Measurements from ENCODE around the gene C6orf15. TPM values are rescaled to one million over a fixed set of nuclear protein-coding genes. Genes with fewer than 3 reads are reported as not detected.

C6orf15 gene
- polyA plus RNA-seq, 2 of the 4 experiments (the other 2 are of a cell fraction) = not detected

DNA sequence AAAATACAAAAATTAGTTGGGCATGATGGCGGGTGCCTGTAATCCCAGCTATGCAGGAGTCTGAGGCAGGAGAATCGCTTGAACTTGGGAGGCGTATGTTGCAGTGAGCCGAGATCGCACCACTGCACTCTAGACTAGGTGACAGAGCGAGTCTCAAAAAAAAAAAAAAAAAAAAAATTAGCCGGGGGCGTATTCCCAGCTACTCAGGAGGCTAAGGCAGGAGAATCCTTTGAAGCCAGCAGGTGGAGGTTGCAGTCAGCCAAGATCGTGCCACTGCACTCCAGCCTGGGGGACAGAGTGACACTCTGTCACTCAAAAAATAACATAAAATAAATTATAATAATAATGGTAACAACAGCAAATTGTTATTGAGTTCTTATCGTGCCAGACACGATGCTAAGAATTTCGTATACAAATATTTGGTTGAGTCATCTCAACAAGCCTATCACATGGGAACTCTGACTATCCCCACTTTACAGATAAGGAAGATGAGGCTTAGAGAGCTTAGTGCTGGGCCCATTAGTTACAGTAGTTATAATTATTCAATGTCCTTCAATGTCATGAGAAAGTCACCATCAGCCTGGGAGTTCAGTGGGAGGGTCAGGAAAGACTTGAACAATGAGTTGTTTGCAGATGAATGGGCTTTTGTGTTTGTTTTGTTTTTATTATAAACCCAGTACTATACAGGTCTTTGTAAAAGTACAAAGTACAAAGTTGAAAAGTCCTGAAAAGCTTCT lies 19.4 kb downstream of the C6orf15 start:
- peak overlapping the region; percentile 26; the same call in 2 of the 3 replicates for H3K4me2 ChIP-seq
- TF ChIP-seq FOSL2 (IDR thresholded peaks at IDR 0.05) = no peak
- TF ChIP-seq FOSL2 (CRISPR knock-in tag; IDR thresholded peaks at IDR 0.05) = peak; percentile 56; the same call in 1 of the 2 replicates
- no peak for TF ChIP-seq TP53 (CRISPR knock-in tag; IDR thresholded peaks at IDR 0.05)
- no peak overlapping the region for H3K27ac ChIP-seq
- ChIA-PET POLR2A (no interaction called here), CTCF (interaction anchor here (0.8 to 3.8 kb wide), 10 partner anchors 11 to 552 kb away, joined by 3 to 19 read pairs (median 4); partner anchors contain the start of genes C6orf15 and PSORS1C1)
- H3K4me1 ChIP-seq = peaks cover 16% of the 10 kb centered on the region
- WGBS (ENCODE audit: missing lambda C conversion rate) = 61% methylated on average over 11 of the region's 12 CpGs
- no peaks in the 10 kb centered on the region for H3K9me3 ChIP-seq
- H3K4me3 ChIP-seq = no peak overlapping the region
- FAIRE-seq (no peak), DNase-seq (ENCODE audit: low read depth in 1 of 2, low spot score in 1 of 2) (no peak), ATAC-seq (no peak)

DNA sequence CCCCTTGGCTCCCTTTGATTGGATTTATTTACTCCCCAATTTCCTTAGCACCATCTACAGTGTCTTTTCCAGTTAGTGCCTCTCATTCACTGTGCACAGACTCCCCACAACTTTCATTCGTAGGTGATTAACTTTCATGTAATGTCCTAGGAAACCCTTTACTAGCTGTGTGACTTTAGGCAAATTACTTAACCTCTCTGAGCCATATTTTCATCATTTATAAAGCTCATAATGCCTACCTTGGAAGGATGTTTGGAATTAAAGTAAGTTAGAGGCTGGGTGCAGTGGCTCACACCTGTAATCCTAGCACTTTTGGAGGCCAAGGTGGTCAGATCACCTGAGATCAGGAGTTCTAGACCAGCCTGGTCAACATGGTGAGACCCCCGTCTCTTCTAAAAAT lies 20.1 kb downstream of the C6orf15 start:
- ATAC-seq = no peak
- no peak overlapping the region for H3K27ac ChIP-seq
- no peak for TF ChIP-seq CBX2 (IDR thresholded peaks at IDR 0.05; ENCODE audit: borderline replicate concordance, low read depth)
- no peak for TF ChIP-seq HOXB5 (CRISPR knock-in tag; IDR thresholded peaks at IDR 0.05)
- TF ChIP-seq POLR2AphosphoS2 (conservative IDR thresholded peaks at IDR 0.05; ENCODE audit: low read length) = no peak
- peak; percentile 41 for TF ChIP-seq ZFP36 (IDR thresholded peaks at IDR 0.05; ENCODE audit: borderline replicate concordance, partially characterized antibody)
- no peak for TF ChIP-seq EP300 (IDR thresholded peaks at IDR 0.05)
- no peak for TF ChIP-seq ZNF302 (CRISPR knock-in tag; IDR thresholded peaks at IDR 0.05)
- TF ChIP-seq RAD21 (conservative IDR thresholded peaks at IDR 0.05 in 1 of 2, IDR thresholded peaks at IDR 0.05 in 1 of 2) = no peak
- peaks cover 17% of the 10 kb centered on the region for H3K4me1 ChIP-seq
- H3K4me2 ChIP-seq = no peak overlapping the region
- H3K9me3 ChIP-seq = no peaks in the 10 kb centered on the region
- WGBS (ENCODE audit: missing lambda C conversion rate) = 94% methylated on average over 2 of the region's 2 CpGs
- DNase-seq (ENCODE audit: low read depth in 1 of 2, low spot score in 1 of 2) = no peak
- ChIA-PET POLR2A (no interaction called here), CTCF (interaction anchor here (0.6 to 3.8 kb wide), 8 partner anchors 10 to 551 kb away, joined by 3 to 19 read pairs (median 4); partner anchors contain the start of gene PSORS1C1)
- FAIRE-seq = no peak
- H3K4me3 ChIP-seq = no peak overlapping the region

DNA sequence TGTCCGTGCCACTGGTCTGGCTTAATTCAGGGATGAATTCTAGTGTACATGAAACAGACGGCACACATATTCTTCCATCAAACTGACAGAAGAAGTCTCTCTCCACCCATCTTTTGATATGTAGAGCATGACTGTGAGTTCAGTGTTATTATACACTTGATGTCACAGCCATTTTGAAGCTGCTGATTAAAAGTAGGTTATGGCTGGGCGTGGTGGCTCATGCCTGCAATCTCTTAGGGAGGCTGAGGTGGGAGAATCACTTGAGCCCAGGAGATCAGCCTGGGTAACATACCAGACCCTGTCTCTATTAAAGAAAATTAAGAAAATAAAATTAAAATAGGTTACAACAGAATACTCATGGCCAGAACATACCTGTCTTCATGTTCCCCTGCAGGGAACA lies 20.7 kb downstream of the C6orf15 start:
- Histone ChIP-seq H3K4me2 (no peak overlapping the region), H3K27ac (no peak overlapping the region), H3K9me3 (no peaks in the 10 kb centered on the region), H3K4me3 (no peak overlapping the region), H3K4me1 (peaks cover 22% of the 10 kb centered on the region)
- ATAC-seq (no peak), FAIRE-seq (no peak), DNase-seq (ENCODE audit: low read depth in 1 of 2, low spot score in 1 of 2) (no peak)
- WGBS (ENCODE audit: missing lambda C conversion rate) = 53% methylated on average over 3 of the region's 3 CpGs
- TF ChIP-seq TFCP2L1 (CRISPR knock-in tag; IDR thresholded peaks at IDR 0.05) (no peak), HEYL (CRISPR knock-in tag; IDR thresholded peaks at IDR 0.05) (no peak), MYC (IDR thresholded peaks at IDR 0.05; ENCODE audit: borderline replicate concordance, low read length) (no peak), HOXB13 (CRISPR knock-in tag; IDR thresholded peaks at IDR 0.05; ENCODE audit: low read depth) (no peak), ZSCAN20 (CRISPR knock-in tag; IDR thresholded peaks at IDR 0.05) (no peak), FOXS1 (CRISPR knock-in tag; IDR thresholded peaks at IDR 0.05) (no peak), HOXB5 (CRISPR knock-in tag; IDR thresholded peaks at IDR 0.05) (no peak), FOSL2 (IDR thresholded peaks at IDR 0.05) (no peak), FOSL2 (CRISPR knock-in tag; IDR thresholded peaks at IDR 0.05) (no peak), RCOR1 (IDR thresholded peaks at IDR 0.05; ENCODE audit: low read depth, low read length) (no peak)
- TF ChIP-seq, protein P1, sequence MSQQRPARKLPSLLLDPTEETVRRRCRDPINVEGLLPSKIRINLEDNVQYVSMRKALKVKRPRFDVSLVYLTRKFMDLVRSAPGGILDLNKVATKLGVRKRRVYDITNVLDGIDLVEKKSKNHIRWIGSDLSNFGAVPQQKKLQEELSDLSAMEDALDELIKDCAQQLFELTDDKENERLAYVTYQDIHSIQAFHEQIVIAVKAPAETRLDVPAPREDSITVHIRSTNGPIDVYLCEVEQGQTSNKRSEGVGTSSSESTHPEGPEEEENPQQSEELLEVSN (IDR thresholded peaks at IDR 0.05; ENCODE audit: borderline replicate concordance, low read depth) = no peak
- ChIA-PET POLR2A (no interaction called here), CTCF (interaction anchor here (0.6 to 3.8 kb wide), 8 partner anchors 9 to 550 kb away, joined by 3 to 19 read pairs (median 4); no protein-coding TSS in a partner anchor)

DNA sequence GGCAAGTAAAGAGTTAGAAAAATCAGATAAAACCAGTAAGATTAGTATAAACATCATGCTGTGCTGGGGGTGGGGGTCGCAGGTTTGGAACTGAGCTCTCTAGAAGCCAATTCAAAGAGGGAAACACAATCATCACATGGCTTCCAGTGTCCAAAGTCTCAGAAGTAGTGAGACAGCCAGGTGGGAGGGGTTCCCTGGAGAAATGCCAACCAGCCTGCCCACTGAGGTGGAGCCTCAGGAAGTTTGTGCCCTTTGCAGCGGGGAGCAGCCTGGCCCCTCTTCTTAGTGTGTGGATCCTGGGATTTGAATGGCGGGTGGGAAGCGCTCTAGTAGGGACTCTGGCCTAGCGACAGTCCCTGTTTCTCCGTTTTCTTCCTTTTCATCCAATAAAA lies 21.4 kb downstream of the C6orf15 start:
- ChIA-PET POLR2A (no interaction called here), CTCF (interaction anchor here (0.6 to 2.3 kb wide), 6 partner anchors 10 to 369 kb away, joined by 3 to 10 read pairs (median 6); partner anchors contain the start of gene PSORS1C1)
- Histone ChIP-seq H3K4me1 (peaks cover 22% of the 10 kb centered on the region), H3K4me2 (no peak overlapping the region), H3K9me3 (no peaks in the 10 kb centered on the region), H3K27ac (no peak overlapping the region), H3K4me3 (no peak overlapping the region)
- FAIRE-seq = no peak
- no peak for DNase-seq (ENCODE audit: low read depth in 1 of 2, low spot score in 1 of 2)
- no peak for ATAC-seq
- WGBS (ENCODE audit: missing lambda C conversion rate) = 88% methylated on average over 6 of the region's 6 CpGs
- TF ChIP-seq FOSB (CRISPR knock-in tag; IDR thresholded peaks at IDR 0.05) = no peak
- TF ChIP-seq, protein P1 (IDR thresholded peaks at IDR 0.05; ENCODE audit: borderline replicate concordance, low read depth) = no peak
- no peak for TF ChIP-seq TFCP2L1 (CRISPR knock-in tag; IDR thresholded peaks at IDR 0.05)
- TF ChIP-seq EHMT2 (IDR thresholded peaks at IDR 0.05; ENCODE audit: low read depth) = no peak
- no peak for TF ChIP-seq NR3C1 (IDR thresholded peaks at IDR 0.05)
- TF ChIP-seq HOXB13 (CRISPR knock-in tag; IDR thresholded peaks at IDR 0.05; ENCODE audit: low read depth) = no peak
- TF ChIP-seq GATA3 (IDR thresholded peaks at IDR 0.05; ENCODE audit: borderline replicate concordance) = no peak
- TF ChIP-seq, protein P2, sequence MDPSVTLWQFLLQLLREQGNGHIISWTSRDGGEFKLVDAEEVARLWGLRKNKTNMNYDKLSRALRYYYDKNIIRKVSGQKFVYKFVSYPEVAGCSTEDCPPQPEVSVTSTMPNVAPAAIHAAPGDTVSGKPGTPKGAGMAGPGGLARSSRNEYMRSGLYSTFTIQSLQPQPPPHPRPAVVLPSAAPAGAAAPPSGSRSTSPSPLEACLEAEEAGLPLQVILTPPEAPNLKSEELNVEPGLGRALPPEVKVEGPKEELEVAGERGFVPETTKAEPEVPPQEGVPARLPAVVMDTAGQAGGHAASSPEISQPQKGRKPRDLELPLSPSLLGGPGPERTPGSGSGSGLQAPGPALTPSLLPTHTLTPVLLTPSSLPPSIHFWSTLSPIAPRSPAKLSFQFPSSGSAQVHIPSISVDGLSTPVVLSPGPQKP (IDR thresholded peaks at IDR 0.05; ENCODE audit: low read depth, low read length) = no peak
- no peak for TF ChIP-seq HDAC2 (IDR thresholded peaks at IDR 0.05)
- TF ChIP-seq MYC (IDR thresholded peaks at IDR 0.05; ENCODE audit: borderline replicate concordance, low read length) = no peak
- TF ChIP-seq HOXB5 (CRISPR knock-in tag; IDR thresholded peaks at IDR 0.05) = no peak
- TF ChIP-seq RFX5 (IDR thresholded peaks at IDR 0.05) = no peak
- TF ChIP-seq, protein P3, sequence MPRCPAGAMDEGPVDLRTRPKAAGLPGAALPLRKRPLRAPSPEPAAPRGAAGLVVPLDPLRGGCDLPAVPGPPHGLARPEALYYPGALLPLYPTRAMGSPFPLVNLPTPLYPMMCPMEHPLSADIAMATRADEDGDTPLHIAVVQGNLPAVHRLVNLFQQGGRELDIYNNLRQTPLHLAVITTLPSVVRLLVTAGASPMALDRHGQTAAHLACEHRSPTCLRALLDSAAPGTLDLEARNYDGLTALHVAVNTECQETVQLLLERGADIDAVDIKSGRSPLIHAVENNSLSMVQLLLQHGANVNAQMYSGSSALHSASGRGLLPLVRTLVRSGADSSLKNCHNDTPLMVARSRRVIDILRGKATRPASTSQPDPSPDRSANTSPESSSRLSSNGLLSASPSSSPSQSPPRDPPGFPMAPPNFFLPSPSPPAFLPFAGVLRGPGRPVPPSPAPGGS (IDR thresholded peaks at IDR 0.05) = no peak
- no peak for TF ChIP-seq BHLHE40 (IDR thresholded peaks at IDR 0.05; ENCODE audit: low read depth, low read length)
